Omental fat pad (tissue), 4 donors: ENCODE results near the gene RAB4B. TPM values are rescaled to one million over a fixed set of nuclear protein-coding genes. Genes with fewer than 3 reads are reported as not detected.
"Not testable (repeated sequence)": the region's sequence is repeated elsewhere in the genome, so short reads cannot be mapped to it uniquely, and the experiment has no call there.

Source experiments
- ATAC-seq: fragments of 150-250 bp; one replicate; pipeline ENCODE4 v1.9.1; 2016; ENCODE audit warnings: mild to moderate bottlenecking, moderate library complexity; ENCODE audit not compliant: low FRiP score
- DNase-seq: peaks from one replicate; pipeline ENCODE4 v3.0.0-alpha.2; 2019; ENCODE audit warnings: low spot score
- total RNA-seq, 4 donors: library from RNA; depleted of rRNA; stranded (reverse); fragments of >200 nt; gene quantifications; one replicate each; pipeline ENCODE4 v1.1.0, GENCODE V29; 2016
- TF ChIP-seq, protein P1 (sequence below), 3 donors: fragments of 450-650 bp; IDR thresholded peaks; one replicate each; pipeline ENCODE4 v1.5.1; 2016 to 2017; ENCODE audit warnings: antibody characterized with exemption in 3 of 3, mild to moderate bottlenecking in 3 of 3, moderate library complexity in 2 of 3

The RAB4B gene
- total RNA-seq, 4 donors from 2014 or later = 20.0 to 37.0 (median 21.7) TPM

DNA sequence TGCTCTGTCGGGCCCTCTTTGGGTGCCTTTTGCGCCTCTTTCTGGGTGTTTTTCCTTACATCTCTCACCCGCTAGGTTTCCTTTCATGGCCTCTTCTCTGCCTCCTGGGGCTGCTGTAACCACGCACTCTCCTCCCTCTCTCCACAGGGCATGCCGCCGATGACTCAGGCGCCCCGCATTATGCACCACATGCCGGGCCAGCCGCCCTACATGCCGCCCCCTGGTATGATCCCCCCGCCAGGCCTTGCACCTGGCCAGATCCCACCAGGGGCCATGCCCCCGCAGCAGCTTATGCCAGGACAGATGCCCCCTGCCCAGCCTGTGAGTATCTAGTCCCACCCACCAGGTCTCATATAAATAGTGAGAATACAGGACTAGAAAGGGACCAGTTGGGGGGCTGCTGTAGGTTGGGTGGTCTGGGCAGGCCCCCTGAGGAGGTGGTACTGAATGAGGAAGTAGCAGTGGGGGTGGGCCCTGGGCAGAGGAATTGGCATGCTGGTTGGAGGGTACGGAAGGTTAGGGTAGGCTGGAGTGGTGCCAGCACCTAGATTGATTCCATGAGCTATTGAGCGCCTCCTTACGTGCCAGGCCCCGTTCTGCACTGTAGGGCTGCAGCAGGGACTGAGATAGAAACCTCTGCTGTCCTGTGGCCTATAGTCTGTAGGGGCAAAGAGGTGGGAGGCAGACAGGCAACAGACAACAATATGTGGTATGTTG is 15.1 kb upstream of the RAB4B start:
- DNase-seq (no peak), ATAC-seq (no peak)
- TF ChIP-seq, protein P1, sequence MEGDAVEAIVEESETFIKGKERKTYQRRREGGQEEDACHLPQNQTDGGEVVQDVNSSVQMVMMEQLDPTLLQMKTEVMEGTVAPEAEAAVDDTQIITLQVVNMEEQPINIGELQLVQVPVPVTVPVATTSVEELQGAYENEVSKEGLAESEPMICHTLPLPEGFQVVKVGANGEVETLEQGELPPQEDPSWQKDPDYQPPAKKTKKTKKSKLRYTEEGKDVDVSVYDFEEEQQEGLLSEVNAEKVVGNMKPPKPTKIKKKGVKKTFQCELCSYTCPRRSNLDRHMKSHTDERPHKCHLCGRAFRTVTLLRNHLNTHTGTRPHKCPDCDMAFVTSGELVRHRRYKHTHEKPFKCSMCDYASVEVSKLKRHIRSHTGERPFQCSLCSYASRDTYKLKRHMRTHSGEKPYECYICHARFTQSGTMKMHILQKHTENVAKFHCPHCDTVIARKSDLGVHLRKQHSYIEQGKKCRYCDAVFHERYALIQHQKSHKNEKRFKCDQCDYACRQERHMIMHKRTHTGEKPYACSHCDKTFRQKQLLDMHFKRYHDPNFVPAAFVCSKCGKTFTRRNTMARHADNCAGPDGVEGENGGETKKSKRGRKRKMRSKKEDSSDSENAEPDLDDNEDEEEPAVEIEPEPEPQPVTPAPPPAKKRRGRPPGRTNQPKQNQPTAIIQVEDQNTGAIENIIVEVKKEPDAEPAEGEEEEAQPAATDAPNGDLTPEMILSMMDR (IDR thresholded peaks at IDR 0.05) = no peak

DNA sequence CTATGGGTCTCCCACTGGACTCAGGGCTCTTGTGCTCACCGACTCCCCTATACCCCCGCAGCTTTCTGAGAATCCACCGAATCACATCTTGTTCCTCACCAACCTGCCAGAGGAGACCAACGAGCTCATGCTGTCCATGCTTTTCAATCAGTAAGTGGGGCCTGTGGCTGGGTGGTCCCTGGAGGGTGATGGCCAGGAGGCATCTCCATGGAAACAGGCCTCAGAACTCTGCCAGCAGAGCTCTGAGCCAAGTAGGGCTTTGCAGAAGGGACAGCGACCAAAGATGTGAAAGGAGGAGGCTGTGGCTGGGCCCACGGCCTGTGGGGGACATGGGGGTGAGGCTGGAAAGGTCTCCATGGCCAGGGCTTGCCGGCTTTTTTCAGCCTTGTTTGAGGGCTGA is 14.5 kb upstream of the RAB4B start:
- TF ChIP-seq, protein P1 (IDR thresholded peaks at IDR 0.05) = no peak
- ATAC-seq = no peak
- no peak for DNase-seq

DNA sequence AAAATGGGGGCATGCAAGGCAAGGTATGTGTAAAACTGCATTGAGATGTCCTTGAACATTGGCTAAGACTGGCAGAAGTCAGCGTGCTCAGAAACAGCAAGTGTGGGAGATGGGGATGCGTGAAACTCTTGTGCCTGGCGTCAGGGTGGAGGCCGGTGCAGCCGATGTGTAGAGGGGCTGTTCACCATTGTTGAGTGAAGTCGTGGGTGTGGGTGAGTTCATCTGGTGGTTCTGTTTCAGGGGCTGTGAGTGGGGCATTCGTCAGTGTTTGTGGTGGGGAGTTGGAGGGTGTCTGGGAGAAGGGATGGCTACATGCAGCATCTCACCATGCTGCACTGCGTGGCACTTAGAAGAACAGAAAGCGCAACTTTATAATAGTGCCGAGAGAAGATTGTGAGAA is 14.1 kb upstream of the RAB4B start:
- ATAC-seq = no peak
- TF ChIP-seq, protein P1 (IDR thresholded peaks at IDR 0.05) = no peak
- DNase-seq = no peak

DNA sequence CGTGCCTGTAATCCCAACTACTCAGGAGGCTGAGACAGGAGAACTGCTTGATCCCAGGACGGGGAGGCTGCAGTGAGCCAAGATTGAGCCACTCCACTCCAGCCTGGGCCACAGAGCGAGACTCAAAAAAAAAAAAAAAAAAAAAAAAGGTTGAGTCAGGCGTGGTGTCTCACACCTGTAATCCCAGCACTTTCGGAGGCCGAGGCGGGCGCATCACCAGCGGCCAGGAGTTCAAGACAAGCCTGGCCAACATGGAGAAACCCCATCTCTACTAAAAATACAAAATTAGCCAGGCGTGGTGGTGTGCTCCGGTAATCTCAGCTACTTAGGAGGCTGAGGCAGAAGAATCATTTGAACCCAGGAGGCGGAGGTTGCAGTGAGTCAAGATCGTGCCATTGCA is 11.7 kb upstream of the RAB4B start:
- not testable (repeated sequence) for DNase-seq, ATAC-seq

DNA sequence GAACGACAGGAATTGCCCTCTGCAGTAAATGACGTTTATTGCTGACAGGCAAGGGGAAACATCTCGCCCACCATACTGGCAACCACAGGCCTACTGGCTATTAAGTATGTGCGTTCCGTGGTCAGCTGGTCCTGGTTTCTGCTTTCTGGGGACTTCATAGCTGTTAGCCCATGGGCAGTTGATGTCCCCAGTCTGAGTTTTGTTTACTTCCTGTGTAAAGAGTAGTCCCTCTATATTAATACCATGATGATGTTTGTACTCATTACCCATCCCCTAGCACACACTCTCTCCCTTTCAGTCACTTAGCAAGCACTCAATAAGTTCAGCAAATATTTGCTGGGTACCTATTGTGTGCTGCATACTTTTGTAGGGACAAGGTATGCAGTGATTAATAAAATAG is 9.2 kb upstream of the RAB4B start:
- ATAC-seq (no peak), DNase-seq (no peak)
- TF ChIP-seq, protein P1 (IDR thresholded peaks at IDR 0.05) = no peak

DNA sequence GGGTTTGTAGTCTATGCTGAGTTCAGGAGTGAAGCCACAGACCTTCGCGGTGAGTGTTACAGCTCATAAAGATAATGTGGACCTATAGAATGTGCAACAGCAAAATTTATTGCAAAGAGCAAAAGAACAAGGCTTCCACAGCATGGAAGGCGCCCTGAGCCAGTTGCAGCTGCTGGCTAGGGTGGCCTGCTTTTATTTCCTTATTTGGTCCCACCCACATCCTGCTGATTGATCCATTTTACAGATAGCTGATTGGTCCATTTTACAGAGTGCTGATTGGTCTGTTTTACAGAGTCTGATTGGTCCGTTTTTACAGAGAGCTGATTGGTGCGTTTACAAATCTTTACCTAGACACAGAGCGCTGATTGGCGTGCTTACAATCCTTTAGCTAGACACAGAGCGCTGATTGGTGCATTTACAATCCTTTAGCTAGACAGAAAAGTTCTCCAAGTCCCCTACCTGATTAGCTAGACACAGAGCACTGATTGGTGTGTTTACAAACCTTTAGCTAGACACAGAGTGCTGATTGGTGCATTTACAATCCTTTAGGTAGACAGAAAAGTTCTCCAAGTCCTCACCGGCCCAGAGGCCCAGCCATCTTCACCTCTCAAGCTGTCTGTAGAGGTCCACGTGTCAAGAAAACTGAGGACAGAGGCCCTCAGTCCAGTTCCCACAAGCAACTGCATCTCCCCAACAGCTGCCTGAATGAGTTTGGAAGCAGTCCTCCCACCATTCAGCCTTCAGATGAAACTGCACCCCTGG is 6.8 kb upstream of the RAB4B start:
- not testable (repeated sequence) for ATAC-seq, DNase-seq

DNA sequence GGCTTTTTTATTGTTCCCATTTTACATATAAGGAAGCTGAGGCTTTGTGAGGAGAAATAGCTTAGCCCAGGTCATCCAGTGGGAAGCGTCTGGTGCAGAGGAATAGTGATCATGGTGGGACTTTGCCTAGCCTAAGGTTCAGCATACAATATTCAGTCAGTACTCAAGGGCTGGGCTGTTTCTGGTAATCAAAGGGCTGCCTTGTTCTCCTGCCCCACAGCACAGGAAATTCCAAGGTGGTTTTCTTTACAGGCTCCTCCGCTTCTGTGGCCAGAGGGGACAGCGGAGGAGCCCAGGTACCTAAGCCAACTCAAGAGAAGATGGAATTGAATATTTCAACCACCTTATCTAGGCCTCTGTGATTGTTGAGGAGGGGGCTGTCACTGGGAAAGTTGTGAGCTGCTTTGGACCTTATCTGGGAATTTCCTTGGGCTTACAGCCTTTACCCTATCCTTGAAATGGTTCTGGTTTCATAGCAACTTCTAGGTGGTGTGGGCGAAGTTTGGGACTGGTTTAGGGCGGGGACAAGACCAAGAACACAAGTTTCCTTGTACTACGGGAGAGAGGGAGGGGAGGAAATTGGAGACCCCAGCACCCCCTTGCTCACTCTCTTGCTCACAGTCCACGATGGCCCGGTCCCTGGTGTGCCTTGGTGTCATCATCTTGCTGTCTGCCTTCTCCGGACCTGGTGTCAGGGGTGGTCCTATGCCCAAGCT is 3.0 kb upstream of the RAB4B start, which contains the start of gene MIA:
Gene MIA, plus strand, starts transcription at position 606 of the 716 bp plus-strand sequence. Its CDS starts 22 bp downstream, at position 628.
- no peak for DNase-seq
- no peak for ATAC-seq
- TF ChIP-seq, protein P1 (IDR thresholded peaks at IDR 0.05) = no peak
